COLO668 (cell line): ENCODE results near the gene ABLIM1.
A peak's percentile ranks its signal among the peaks of the same experiment; 100 is the strongest.

ENCODE experiments used
- DNase-seq: peaks from one replicate; lab custom pipeline; 2025; ENCODE audit not compliant: unreplicated experiment; lab: John Stamatoyannopoulos, UW

ABLIM1 gene

GRCh38 chr10:114521255-114521654 is 136.8 kb downstream of the ABLIM1 start:
- DNase-seq = no peak

- peak; percentile 13 for DNase-seq
These were observed 137.6 kb downstream of the ABLIM1 start for GRCh38 chr10:114520453-114520852.

DNA sequence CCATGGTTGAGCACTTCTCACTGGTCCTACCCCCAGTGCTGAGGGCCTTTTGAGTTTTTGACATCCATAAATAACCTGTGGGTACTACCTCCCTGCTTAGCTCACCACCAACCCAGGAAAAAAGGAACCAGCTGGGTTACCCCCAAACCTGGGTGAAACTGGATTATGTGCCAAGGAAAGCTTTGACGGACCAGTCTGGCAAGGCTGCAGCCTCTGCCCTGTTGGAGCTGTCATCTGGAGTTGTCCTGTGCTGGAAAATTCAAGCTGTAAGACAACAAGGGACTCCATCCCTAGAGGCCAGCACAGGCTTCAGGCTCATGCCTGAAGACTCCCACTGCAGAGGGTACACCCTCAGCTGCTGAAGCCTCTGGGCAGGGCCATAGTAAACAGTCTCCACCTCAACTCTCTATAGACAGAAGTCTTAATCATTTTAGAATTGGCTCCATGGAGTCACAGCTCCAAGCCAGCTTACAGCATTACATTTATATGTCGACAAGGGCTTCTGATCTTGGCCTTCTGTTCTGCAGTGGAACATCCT is 138.2 kb downstream of the ABLIM1 start:
- DNase-seq = no peak

- no peak for DNase-seq
These were observed 138.8 kb downstream of the ABLIM1 start for GRCh38 chr10:114519306-114519669.

GRCh38 chr10:114518401-114519305 is 139.4 kb downstream of the ABLIM1 start:
- no peak for DNase-seq

DNA sequence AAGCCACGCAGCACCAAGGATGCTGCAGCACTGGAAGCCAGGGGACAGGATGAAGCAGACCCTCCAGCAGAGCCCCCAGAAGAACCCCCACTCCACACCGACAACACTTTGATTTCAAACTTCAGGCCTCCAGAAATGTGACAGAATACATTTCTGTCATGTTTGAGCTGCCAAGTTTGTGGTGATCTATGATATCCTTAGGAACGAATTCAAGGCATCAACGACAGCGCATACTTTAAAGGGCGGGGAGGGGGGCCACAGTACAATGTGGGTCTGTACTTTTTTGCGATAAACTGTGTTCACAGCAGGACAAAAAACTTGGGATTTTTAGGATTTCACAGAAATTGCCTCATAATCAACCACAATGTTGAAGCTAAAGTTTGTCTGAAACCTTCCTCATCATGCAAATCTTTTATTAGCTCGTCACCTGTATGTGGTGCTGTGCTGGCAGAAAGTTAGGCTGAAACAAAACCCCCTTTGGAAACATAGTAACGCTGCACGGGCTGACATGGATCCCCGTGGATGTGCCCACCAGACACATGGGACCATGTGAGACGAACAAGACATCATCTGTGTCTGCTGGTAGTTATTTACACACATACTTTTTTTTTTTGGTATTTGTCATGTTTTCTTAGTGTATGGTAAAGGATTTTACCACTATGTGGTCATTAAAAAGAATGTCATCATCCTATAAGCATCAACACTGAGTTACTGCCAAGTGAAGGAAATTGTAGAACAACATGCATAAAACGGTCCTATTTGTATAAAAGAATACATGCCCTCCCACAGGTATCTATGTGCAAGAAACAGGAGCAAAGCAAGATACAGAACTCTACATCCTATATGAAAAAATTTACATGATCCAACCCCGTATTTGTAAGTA is 140.5 kb downstream of the ABLIM1 start:
- DNase-seq = no peak

DNA sequence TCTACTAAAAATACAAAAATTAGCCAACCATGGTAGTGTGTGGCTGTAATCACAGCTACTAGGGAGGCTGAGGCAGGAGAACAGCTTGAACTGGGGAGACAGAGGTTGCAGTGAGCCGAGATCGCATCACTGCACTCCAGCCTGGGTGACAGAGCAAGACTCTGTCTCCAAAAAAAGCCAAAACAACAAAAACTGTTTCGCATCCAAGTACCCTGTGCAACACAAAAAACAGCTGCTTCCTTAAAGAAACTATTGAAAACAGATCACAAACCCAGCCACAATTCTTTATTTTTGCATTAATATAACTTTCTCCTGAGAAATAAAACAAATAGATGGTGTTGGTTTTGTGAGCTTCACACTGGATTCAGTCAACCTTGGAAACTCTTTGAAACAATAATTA is 141.7 kb downstream of the ABLIM1 start:
- DNase-seq = no peak

- no peak for DNase-seq
These were observed 142.7 kb downstream of the ABLIM1 start for GRCh38 chr10:114515298-114515914.

GRCh38 chr10:114513381-114513792 is 144.7 kb downstream of the ABLIM1 start:
- DNase-seq = no peak

- DNase-seq = no peak
These were observed 146.2 kb downstream of the ABLIM1 start for GRCh38 chr10:114511881-114512280.

DNA sequence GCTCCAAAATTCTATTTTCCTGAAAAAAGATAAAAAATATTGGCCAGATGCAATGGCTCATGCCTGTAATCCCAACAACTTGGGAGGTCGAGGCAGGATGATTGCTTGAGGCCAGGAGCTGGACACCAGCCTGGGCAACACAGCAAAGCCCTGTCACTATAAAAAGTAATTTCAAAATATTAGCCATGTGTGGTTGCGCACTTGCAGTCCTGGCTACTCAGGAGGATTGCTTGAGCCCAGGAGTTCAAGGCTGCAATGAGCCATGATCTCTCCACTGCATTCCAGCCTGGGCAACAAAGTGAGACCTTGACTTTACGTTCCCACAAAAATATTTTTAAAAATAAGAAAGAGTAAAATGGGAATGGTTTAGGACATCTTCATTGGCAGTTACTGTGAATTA is 149.7 kb downstream of the ABLIM1 start:
- no peak for DNase-seq

DNA sequence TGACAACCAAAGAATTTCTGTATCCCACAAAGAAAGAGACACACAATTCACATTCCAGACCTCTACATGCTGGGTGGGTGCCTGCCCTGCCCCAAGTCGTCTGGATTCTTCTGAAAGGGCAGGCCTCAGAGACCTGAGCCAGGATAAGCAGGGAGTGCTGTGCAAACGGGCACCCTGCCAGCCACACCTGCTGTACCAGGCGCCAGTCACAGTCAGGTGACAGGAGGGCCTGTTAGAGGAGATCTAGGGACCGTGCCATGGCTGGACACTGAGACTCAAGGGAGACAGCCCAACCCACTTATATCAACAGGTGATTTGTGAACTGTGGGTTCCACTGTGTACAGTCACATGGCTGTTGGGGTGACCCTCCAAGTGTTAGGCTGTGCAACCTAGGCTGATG is 150.6 kb downstream of the ABLIM1 start:
- DNase-seq = peak; percentile 68

GRCh38 chr10:114506871-114507385 is 151.1 kb downstream of the ABLIM1 start:
- DNase-seq = no peak

DNA sequence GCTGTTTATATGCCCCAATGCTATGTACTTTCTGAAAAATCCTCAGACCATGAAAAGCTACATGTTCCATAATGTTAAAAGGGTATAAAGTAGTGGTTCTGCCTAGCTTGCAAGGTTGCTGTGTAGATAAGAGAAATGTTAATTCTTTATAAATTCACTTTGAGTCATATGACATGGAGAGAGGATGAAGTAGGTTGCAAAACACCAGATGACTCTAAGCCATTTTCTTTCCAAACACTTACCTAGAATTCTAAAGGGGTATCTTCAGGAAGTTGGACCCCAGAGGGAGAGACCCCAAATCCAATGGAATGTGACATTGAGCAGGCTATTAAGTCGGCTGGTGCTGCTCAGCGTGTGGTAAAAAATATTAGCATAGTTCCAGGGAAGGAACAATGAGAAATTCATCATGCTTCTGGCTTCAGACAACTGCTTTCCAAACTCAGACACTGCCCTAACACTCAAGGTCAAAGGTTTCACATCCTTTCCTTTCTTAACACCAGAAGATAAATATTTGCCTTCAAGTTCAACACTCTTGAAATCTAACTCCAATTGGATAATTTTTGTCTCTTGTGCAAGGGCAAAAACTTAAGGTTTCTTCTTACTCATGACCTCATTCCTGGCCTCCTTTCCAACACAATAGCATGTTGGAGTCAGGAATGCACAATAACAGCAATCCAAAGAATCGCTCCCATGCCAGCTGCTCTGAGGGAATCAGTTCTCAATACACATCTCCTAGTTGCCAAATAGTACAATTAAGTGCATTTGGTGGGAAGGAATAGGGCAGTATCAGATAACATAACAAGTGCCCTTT is 153.1 kb downstream of the ABLIM1 start:
- no peak for DNase-seq

DNA sequence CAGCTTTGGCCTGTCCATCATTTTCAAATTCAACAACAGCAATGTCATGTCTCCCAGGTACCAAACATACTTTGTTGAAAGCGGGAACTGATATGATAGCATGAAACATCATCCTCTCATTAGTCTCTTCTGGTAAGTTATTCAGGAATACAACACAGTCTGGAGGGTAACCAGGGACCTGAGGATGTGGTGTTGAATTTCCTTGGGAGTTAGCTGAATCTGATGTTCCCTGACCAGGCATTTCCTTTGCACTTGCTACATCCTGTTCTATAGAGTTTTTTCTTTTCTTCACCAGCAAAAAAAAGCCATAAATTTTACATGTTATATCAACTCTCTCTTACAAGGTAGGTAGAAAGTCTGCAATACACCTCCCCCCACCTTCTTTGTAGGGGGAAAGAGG is 156.0 kb downstream of the ABLIM1 start:
- DNase-seq = no peak

DNA sequence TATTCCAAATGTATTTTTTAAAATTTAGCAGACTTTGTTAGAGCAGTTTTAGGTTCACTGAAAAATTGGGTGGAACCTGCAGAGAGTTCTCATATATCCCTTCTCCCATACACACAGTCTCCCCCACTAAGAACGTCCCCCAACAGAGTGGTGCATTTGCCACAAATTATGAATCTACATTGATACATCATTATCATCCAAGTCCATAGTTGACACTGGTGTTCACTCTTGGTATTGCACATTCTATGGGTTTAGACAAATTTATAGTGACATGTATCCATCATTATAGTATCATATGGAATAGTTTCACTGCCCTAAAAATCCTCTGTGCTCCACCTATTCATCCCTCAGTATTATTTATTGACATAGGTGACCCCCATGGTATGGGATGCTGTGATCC is 156.4 kb downstream of the ABLIM1 start:
- no peak for DNase-seq

- DNase-seq = no peak
These were observed 157.4 kb downstream of the ABLIM1 start for GRCh38 chr10:114500643-114501042.

GRCh38 chr10:114499630-114500190 is 158.4 kb downstream of the ABLIM1 start:
- peak; percentile 53 for DNase-seq

GRCh38 chr10:114499116-114499515 is 159.0 kb downstream of the ABLIM1 start:
- no peak for DNase-seq
